Measurements from ENCODE around the gene DPYSL5.

The DPYSL5 gene

DNA sequence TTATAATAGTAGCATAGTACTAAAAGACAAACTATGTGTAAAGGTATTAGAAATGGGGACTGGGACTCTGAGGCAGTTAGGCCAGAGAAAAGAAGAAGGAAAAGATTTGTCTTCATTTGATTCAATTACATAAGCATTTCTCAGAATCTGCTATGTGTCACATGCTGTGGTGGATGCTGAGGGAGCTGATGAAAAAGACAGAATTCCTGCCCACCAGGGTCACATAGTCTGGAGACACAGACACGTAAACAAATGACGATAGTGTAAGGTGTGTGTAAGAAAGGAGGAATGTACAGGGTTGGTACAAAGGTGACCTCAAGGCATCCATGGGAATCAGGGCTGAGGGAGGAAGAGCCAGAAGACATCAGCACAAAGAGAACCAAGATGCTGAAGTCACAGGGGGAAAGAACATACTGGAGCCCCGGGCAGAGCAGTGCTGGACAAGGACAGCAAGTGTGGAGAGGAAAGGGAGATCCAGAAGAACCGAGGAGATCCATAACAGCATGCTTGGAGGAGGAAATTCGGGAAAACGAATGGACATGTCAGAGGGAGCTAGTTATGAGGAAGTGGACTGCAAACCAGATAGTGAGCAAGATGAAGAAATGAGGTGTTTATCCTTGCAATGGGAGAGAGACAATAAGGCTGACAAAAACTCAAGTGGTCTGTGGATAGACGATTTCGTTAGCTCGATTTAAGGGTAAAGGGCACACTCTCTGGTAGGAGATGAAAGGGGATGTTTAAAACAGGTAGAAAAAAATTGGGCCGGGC is 121.3 kb downstream of the DPYSL5 start:
- DNase-seq = peak; percentile 21 to 58

GRCh38 chr2:26970244-26970927 is 122.5 kb downstream of the DPYSL5 start, which contains the start of gene MAPRE3:
TSS of gene MAPRE3 (plus strand) at chr2:26970637. CDS start at chr2:27022219, 51,582 bp downstream.
- peak; percentile 66 to 82 for DNase-seq

DNA sequence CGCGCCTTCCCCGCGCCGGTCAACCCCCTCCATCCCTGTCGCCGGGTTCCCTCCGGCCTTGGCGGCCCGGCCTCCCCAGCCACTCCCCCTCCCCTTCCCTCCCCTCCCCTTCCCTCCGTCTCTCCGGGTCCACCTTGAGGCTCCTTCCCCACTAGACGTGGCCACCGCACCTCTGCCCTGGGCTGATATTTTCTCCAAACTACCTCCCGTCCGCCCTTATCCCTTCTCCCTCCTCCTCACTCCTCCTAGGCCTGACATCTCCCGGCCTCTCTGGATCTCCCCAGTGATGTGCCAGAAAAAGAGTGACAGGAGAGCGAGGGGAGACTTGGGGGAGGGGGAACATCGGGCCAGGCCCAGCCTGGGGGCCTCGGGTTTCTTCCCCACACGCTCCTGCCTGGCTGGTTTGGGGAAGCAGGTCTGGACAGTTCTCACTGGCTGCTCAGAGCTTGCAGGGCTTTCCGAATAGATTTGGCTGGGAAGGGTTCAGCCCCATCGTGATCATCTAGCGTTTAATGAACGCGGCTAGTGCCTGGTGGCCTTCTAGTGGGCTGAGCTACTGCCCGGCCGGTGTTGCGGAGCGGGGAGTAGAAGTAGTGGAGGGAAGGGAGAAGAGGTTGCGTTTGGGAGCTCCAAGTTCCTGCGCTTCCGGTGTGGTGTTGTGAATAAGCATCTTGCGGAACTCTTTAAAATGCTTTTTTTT is 123.1 kb downstream of the DPYSL5 start:
- DNase-seq = peak; percentile 19 to 40

GRCh38 chr2:26971911-26972786 is 124.2 kb downstream of the DPYSL5 start:
- DNase-seq = no peak

DNA sequence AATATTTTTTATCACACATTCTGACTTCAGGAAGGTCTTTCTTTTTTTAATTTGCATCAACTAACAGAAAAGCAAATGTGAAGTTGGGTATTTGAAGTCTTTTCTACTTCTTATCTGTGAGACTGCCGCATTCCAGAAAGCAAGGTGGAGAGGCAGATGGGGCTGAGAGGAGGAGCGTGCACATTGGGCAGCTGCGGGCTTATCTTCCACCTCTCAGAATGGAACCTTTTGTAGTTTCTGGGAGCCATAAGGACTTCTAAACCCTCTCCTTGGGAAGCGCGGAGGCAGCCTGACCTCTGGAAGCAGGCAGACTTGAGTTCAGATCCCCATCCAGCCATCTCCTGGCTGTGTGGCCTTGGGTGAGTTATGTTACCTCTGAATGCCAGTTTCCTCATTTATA is 126.4 kb downstream of the DPYSL5 start:
- DNase-seq = no peak

- DNase-seq = no peak
Measured at GRCh38 chr2:26975102-26975501, 127.2 kb downstream of the DPYSL5 start.

GRCh38 chr2:26975656-26976055 is 127.7 kb downstream of the DPYSL5 start:
- DNase-seq = no peak

- DNase-seq = no peak
Measured at GRCh38 chr2:26976237-26976636, 128.3 kb downstream of the DPYSL5 start.

- DNase-seq = no peak
Measured at GRCh38 chr2:26977012-26977411, 129.1 kb downstream of the DPYSL5 start.

GRCh38 chr2:26978061-26978596 is 130.2 kb downstream of the DPYSL5 start:
- no peak for DNase-seq

- DNase-seq = peak; percentile 35 to 53
Measured at GRCh38 chr2:26979741-26980140, 131.8 kb downstream of the DPYSL5 start.

DNA sequence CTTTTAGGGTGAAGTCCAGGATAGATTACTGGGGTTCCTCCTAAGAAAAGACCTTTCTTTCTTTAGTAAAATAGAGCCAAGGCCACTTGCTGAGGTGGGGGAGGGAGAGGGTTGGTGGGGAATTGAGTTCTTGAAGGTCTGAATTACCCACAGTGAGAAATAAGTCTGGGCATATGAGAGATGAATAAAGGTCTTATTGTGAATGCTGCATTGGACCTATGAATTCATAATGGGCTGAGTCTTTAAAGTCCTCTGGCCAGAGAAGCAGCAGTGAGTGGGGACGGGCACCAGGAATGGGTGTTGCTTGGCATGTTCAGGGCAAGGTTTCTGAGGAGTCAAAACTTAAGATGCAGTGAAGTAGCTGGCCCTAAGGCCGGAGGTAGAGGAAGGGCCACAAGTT is 133.0 kb downstream of the DPYSL5 start:
- no peak for DNase-seq

- peak; percentile 32 to 40 for DNase-seq
Measured at GRCh38 chr2:26982102-26982742, 134.3 kb downstream of the DPYSL5 start.

GRCh38 chr2:26983746-26984145 is 135.8 kb downstream of the DPYSL5 start:
- no peak for DNase-seq

DNA sequence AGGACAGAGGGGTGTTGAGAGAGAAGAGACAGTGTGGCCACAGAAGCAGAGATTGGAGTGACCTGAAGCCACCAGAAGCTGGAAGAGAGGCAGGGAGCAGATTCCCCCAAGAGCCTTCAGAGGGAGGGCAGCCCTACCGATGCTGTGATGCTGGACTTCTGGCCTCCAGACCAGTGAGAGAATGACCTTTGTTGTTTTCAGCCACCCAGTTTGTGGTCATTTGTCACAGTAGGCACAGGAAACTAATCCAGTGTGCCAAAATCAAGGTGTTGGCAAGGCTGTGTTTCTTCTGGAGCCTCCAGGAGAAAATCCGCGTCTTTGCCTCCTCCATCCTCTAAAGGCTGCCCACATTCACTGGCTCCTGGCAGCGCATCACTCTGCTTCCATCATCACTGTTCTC is 137.9 kb downstream of the DPYSL5 start:
- no peak for DNase-seq

DNA sequence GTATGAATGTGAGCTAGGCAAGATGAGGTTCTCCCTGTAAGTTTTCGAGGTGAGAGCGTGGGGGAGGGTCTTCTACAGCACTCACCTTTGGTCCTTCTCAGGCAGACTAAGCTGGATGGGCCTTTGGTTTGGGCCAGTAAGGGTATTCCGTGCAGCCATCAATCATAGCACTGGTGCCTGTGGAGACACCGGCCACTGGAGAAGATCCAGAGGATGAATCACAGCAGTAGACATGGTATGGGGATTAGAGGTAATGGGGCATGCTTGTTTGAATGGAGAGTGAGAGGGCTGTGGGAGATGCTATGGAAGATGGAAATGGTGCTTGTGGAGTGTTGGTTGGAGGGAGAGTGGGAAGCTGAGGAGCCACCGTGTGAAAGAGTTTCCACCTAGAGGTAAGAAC is 138.6 kb downstream of the DPYSL5 start:
- no peak for DNase-seq

DNA sequence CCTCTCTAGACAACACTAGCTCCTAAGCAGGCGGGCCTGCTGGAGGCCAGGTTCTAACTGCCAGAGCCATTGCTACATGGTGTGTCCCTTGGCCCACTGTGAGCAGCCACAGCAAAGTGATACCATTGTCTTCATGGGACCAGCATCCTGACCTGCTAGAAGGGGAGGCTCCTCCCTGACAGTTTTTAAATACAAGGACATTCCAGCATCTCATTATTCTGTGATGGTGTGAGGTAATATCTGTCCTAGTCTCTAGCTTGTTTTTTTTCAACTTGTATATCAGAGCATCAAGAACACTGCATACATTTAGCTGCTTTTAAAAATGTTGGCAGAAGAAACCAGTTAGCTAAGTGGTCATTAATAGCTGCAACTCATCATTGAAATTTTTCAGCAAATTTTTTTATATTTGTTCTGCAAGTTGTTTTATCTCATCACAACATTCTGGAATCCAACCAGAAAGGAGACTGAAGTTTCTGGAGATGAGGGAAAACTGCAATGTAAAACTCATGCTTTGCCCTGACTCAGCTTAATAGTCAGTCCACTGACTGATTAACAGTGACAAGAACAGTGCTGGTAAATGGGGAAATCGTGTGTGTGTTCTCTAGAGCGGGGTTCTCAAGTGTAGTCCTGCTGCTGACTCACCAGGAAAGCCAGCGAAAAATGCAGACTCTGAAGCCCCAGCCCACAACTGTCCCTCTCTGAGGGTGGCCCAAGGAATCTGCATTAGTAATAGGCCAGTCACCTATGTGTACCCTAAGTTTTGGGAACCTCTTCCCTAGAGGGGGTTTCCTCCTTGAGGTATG is 140.3 kb downstream of the DPYSL5 start:
- no peak for DNase-seq

- no peak for DNase-seq
Measured at GRCh38 chr2:26989156-26989555, 141.2 kb downstream of the DPYSL5 start.

- no peak for DNase-seq
Measured at GRCh38 chr2:26991717-26992116, 143.8 kb downstream of the DPYSL5 start.

DNA sequence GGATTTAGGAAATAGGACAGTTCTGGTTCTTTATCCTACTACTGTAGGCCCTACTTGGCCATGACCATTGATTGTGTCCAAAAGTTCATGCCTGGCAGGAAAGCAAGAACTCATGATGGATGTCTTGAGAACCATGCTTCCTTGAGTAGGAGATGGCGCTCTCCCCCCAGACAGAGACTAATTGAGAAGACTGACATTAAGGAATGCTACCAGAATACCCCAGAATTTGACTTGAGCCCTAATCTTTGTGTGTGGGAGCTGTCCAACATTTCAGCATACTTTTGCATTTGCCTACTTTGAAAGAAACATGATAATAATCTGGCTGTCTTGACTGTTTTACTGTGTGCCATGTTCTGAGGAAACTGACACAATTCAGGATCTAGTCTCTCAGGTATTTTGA is 145.8 kb downstream of the DPYSL5 start:
- no peak for DNase-seq

- DNase-seq = no peak
Measured at GRCh38 chr2:26994983-26995382, 147.1 kb downstream of the DPYSL5 start.

All from inflammatory macrophage (primary cell).